DMS153 (cell line): Measurements from ENCODE around the gene ANGPTL2.

ENCODE experiments used
- DNase-seq: peaks from one replicate; lab custom pipeline; 2025; lab: John Stamatoyannopoulos, UW

Gene ANGPTL2

DNA sequence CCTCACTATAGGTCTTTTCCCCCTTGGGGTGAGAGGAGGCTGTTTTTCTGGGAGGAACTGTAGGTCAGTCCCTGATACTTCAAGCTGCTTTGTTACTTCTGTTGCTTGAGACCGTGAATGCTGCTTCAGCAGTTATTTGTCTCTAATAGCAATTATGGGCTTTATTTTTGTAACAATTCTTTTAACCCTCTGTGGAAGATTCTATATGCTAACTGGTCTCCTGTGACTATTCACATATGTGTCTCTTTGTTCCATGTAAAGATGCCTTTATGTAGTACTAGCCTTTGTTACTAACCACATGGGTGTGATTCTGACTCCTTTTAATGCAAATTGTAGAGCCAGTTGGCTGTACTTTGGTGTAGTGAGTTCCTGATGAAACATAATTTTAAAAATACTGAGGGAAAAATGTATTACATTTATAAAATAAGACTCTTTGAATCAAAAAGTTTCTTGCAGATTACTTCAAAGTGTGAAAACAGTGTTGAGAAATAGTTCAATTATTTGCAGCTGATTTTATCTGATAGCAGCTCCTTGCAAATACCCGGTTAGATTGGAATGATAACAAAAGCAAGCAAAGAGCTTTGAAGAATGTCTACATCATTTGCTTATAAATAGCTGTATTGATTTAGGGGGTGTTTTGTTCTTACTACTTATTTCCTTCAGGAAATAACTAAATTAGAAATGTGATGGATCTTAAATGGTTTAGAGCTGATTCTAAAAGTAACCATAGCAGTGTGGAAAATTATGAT lies 46.6 kb downstream of the ANGPTL2 start:
- no peak for DNase-seq

- peak; percentile 80 for DNase-seq
These were observed 47.6 kb downstream of the ANGPTL2 start for GRCh38 chr9:127074561-127075548.

DNA sequence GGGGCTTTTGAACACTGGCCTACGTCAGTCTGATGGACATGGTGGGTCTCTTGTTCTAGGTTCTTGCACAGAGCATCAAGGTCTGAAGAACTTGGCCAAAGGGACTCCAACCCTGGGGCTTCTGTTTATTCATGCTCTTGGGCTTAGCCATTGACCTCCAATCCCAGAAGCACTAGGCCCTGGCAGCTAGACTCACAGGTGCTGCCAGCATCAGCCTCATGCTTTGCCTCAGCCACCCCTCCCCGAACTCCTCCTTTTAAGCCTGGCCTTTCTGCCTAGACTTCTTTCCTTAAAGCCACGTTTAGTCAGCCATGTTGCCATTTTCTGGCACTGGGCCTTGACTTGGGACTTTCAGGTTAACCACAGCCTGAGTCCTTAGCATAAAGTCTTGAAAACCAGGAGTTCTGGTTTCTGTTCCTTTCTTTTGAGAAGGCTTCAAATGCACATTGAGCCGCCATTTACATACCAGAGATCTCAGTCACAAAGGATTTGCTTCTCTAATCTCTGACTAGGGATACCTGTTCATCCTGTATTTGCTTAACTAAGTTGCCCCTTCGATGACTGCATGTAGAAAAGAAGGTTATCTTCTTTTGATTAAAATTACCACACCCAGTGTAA lies 54.7 kb downstream of the ANGPTL2 start:
- no peak for DNase-seq

DNA sequence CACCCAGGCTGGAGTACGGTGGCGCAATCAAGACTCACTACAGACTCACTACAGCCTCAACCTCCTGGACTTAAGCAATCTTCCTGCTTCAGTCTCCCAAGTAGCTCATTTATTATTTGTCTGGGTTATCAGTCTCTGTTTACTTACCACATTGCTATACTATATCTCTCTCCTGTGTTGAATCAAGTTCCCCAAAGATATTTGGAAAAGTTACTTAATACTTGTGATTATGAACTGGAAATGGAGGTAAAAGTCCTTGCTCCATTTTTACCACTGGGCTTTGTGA lies 55.6 kb downstream of the ANGPTL2 start:
- DNase-seq, result no peak

DNA sequence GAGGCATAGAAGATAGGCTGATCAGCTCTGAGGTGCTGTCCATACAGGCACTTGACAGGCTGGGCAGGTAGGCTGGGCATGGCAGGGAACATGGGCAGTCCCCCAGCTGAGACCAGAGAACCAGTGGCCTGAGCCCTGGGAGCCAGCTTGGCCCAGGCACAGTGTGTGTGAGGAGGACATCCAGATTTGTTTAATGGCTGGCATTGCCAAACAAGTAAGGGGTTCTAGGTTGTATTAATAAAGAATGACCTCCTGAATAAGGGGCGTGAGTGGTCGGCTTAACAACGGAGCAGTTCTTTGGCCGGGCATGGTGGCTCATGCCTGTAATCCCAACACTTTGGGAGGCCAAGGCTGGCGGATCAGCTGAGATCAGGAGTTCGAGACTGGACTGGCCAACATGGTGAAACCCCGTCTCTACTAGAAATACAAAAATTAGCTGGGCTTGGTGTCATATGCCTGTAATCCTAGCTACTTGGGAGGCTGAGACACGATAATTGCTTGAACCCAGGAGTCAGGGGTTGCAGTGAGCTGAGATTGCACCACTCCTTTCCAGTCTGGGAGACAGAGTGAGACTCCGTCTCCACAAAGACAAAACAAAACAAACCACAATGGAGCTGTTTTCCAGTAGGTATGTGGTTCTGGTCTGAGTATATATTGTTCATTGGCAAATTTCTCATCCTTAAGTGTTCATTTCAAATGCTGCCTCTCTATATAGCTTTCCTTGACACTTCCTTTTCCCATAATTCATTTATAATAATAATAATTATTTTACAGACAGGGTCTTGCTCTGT lies 56.2 kb downstream of the ANGPTL2 start:
- no peak for DNase-seq

DNA sequence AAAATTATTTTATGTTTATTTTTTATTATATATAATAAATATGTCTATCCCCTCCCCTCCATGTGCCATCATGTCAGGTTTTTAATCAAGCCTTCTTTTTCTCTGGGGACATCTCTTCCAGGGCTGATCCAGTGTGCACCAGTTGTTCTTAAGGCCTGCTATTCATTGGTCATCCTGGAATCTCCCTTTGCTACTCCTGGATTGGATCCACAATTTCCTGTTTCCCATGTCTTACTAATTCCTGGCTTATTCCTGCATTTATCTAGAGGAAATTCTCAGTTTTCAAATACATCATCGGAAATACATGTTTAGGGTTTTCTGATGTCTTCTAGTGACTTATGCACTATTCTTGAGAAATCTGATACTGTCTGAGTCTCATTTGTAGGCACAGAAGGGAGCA lies 56.8 kb downstream of the ANGPTL2 start:
- no peak for DNase-seq

DNA sequence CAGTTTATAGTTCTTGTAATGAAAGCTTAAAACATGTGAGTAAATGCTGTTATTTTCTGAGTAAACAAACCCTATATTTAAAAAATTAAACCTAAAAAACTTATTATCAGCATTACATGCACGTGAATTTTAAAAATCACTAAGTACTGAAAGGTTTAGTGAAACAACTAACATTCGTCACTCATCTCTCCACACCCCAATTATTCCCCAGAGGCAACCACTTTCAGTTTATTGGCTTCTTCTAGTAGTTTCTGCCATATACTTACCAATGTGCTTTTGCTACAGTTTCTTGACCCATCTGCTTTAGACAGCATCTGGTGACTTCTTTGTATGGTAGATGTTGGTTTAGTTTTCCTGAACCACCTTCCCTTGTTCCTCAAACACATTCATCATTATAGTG lies 58.1 kb downstream of the ANGPTL2 start:
- DNase-seq, result no peak

DNA sequence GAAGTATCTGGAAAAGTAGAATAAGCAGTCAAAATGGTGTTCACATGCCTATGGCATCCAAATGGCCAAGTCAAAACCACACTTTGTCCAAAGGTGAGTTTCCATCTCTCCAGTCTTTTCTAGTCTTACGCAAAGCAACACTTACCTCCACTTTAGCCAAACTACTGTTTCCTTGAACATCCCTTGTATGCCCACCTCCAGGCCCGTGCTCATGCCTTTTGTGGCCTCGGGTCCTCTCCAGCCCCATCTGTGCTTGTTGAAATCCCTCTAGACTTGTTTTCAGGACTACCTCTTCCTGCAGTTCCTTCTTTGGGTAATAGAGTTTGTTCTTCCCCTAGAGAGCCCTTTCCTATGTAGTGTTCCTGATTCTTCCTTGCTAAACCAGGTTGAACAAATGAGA lies 61.0 kb downstream of the ANGPTL2 start:
- no peak for DNase-seq

GRCh38 chr9:127059765-127060361 lies 62.6 kb downstream of the ANGPTL2 start:
- DNase-seq, result no peak

- DNase-seq, result no peak
These were observed 63.4 kb downstream of the ANGPTL2 start for GRCh38 chr9:127059030-127059429.

DNA sequence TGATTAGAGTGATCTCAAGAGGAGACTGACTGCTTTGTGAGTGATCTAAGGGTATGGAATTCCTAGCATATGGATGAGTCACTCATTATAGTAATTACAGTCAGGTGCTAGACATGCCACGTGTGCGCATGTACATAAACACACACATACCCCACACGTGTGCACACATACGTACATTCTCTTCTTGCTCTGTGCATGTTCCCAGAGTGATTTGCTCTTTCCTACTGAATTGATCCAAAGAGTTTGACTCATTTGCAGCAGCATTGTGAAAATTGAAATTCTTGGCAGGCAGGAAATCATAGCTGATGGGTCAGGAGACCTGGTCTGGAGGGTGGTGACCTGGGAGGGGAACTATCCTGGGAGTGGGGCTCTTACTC lies 63.8 kb downstream of the ANGPTL2 start:
- DNase-seq, result no peak

DNA sequence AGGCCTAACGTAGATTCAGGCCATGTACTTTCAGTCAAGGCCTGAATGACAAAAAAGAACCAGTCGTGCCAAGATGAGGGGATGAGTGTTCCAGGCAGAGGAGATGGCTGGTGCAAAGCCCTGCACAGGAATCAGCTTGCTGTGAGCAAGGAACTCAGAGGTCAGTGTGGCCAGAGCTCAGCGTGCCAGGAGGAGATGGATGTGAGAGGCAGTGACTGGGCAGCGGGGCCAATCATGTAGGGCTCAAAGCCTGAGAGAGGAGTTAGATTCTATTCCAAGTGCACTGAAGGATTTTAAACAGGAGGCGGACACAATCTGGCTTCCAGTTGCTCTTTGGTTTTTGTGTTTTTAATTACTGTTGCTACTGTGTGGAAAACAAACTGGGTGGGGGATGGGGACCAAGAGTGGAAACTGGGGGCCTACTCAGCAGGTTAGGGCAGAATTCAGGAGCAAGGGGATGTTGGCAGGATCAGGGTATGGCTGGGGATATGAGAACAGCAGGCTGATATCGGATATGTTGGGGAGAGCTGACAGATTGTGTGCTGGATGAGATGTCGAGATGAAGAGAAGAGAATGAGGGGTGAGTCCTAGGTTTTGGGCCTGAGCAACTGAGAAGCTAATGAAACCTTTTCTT lies 64.3 kb downstream of the ANGPTL2 start:
- DNase-seq, result no peak

GRCh38 chr9:127056446-127056845 lies 66.0 kb downstream of the ANGPTL2 start:
- DNase-seq, result no peak

GRCh38 chr9:127055745-127056402 lies 66.6 kb downstream of the ANGPTL2 start:
- DNase-seq, result no peak

- DNase-seq, result no peak
These were observed 68.5 kb downstream of the ANGPTL2 start for GRCh38 chr9:127053960-127054359.

DNA sequence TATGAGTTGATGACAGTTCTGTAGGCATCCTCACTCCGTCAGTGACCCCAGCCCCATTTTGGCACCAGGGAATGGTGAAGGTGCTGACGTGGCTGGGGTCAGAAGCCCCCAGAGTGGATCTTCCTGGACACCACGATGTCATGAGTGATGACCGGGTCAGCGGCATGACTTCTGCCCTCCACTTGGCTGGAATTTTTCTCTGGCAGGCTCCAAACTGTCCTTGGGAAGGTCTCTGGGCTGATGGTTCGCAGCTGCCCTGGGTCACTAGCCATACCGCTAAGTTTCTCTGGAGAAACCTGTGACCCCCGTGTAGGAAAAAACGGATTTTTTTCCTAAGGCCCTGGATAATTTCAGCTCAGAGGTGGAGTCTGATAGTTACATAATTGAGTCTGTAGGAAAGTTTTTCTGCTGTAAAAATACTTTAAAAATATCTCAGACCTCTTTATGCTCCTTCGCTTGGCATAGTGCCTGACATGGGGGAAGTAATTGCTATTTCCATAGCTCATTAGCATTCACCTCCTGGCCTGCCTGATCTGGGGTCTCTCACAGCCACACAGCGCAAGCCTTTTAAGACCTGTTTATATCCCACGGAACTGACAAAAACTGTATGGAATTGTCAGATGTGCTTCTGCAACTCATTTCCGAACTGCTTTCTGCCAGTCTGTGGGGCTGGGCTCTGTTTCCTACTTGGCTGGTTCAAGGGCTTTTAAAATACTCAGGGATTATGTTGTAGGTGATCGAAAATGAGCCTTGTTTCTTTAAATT lies 69.2 kb downstream of the ANGPTL2 start:
- DNase-seq, result no peak

DNA sequence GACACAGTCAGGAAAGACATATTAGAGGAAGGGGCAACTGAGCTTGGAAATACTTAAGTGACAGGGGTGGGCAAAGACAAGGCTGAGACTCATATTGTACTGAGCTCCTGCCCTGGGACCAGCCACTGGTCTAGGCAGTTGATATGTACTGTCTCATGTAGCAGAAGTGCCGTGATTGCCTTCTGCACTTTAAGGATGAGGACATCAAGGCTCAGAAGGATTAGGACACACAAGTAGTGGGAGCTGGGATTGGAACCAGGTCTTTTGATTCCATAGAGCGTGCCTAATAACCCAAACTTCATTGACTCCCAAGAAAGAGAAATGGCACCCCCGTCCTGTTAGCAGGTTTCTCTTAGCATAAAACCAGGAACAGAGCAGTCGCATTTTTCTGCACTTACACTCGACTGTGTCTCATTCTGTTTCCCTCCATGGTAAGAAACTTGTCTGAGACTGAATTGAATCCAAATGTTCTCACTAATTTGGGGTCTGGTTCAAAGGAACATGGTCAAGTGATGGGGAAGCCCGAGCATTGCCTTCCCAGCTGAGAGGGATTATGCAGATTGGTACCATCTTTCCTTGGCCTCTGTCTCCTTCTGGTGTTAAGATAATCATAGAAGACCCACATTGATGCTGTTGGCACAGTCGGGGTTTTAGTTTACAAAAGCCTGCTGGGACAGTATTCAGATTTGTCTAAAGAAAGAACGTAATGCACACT lies 70.4 kb downstream of the ANGPTL2 start:
- no peak for DNase-seq

DNA sequence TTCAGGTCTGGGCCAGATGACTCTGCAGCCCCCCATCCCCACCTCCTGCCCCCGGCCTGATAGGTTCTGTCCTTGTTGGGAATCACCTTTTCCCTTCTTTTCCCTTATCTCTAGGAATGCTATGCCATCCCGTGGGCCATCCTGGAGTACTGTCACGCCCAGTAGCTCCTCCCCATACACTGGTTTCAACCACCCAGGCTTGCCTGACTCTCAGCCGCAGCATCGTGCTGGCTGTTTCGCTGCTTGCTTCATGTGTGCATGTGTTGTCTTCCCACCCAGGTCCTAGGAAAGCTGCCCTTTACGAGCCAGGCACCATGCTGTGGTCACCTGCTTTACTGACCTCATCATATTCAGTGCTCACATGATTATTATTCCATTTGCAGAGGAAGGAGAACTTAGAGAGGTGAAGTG lies 71.8 kb downstream of the ANGPTL2 start:
- no peak for DNase-seq

GRCh38 chr9:127050152-127050551 lies 72.3 kb downstream of the ANGPTL2 start:
- DNase-seq, result no peak
